Measurements from ENCODE around the gene TLE4. TPM values are rescaled to one million over a fixed set of nuclear protein-coding genes. Genes with fewer than 3 reads are reported as not detected.

TLE4 gene
- total and polyA plus RNA-seq, 10 of the 15 experiments (the other 5 are each of a cell fraction or from before 2014, with no cell fraction given), result 5.3 to 53.3 (median 23.3) TPM

DNA sequence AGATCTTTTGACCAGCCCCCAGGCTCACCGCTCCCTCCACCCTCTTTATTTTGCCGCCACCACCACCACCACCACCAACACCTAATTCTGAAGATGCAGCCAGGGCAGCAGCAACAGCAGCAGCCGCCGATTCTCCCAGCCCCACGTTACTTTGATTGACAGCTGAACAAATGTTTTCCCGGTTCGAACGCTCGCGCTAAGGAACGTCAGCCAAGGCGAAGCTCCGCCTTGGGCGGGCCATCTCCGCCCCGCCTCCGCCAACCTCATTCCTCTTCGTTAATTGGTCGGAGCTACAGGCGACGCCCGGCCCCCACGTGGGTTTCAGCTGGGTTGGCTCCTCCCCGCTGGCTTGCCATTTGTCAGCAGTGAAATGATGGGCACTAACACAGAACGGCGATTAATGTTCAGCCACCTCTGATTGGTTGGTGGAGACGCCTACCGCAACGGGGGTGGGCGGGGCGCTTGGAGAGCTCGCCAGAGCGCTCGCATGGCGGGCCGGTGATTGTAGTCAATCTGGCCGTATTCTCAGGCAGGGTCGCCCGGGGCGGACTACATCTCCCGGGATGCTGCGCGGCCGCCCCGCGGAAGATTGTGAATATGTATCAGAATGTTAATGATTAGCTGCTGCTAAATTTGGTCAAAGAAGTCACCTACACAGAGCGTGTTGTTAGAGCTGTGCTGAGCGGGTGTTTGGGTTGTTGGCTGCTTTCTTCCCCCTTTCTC lies at the start of gene TLE4 (continued):
- TF ChIP-seq EP300 (IDR thresholded peaks at IDR 0.05; ENCODE audit: borderline replicate concordance in 1 of 2, control insufficient read depth in 1 of 2, low read depth in 2 of 2, low read length in 2 of 2), result no peak
- TF ChIP-seq ZBED1 (IDR thresholded peaks at IDR 0.05; ENCODE audit: borderline replicate concordance), result no peak
- TF ChIP-seq SRF (IDR thresholded peaks at IDR 0.05; ENCODE audit: low read depth in 2 of 2, low read length in 2 of 2), result peak; percentile 82 to 97
- no peak for TF ChIP-seq FOXM1 (IDR thresholded peaks at IDR 0.05; ENCODE audit: low read depth, low read length)
- no peak for TF ChIP-seq NR2C1 (IDR thresholded peaks at IDR 0.05)
- TF ChIP-seq BHLHE40 (IDR thresholded peaks at IDR 0.05; ENCODE audit: borderline replicate concordance in 1 of 2, low read depth in 2 of 2, low read length in 1 of 2), result peak; percentile 20 to 46; a peak in 2 of 4 replicates
- no peak for TF ChIP-seq HDAC6 (IDR thresholded peaks at IDR 0.05; ENCODE audit: unreplicated experiment)
- TF ChIP-seq, protein P1, sequence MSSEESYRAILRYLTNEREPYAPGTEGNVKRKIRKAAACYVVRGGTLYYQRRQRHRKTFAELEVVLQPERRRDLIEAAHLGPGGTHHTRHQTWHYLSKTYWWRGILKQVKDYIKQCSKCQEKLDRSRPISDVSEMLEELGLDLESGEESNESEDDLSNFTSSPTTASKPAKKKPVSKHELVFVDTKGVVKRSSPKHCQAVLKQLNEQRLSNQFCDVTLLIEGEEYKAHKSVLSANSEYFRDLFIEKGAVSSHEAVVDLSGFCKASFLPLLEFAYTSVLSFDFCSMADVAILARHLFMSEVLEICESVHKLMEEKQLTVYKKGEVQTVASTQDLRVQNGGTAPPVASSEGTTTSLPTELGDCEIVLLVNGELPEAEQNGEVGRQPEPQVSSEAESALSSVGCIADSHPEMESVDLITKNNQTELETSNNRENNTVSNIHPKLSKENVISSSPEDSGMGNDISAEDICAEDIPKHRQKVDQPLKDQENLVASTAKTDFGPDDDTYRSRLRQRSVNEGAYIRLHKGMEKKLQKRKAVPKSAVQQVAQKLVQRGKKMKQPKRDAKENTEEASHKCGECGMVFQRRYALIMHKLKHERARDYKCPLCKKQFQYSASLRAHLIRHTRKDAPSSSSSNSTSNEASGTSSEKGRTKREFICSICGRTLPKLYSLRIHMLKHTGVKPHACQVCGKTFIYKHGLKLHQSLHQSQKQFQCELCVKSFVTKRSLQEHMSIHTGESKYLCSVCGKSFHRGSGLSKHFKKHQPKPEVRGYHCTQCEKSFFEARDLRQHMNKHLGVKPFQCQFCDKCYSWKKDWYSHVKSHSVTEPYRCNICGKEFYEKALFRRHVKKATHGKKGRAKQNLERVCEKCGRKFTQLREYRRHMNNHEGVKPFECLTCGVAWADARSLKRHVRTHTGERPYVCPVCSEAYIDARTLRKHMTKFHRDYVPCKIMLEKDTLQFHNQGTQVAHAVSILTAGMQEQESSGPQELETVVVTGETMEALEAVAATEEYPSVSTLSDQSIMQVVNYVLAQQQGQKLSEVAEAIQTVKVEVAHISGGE (CRISPR knock-in tag; IDR thresholded peaks at IDR 0.05), result no peak
- peak; percentile 92 for TF ChIP-seq SP1 (IDR thresholded peaks at IDR 0.05; ENCODE audit: low read depth, low read length)
- TF ChIP-seq KDM1A (IDR thresholded peaks at IDR 0.05; ENCODE audit: borderline replicate concordance), result no peak
- TF ChIP-seq SMC3 (IDR thresholded peaks at IDR 0.05; ENCODE audit: borderline replicate concordance, low read length), result no peak
- 0 out of 2 replicates have a peak, but pooled peaks have one; percentile 47 for TF ChIP-seq ATF7 (IDR thresholded peaks at IDR 0.05; ENCODE audit: low read depth)
- TF ChIP-seq, protein P2, sequence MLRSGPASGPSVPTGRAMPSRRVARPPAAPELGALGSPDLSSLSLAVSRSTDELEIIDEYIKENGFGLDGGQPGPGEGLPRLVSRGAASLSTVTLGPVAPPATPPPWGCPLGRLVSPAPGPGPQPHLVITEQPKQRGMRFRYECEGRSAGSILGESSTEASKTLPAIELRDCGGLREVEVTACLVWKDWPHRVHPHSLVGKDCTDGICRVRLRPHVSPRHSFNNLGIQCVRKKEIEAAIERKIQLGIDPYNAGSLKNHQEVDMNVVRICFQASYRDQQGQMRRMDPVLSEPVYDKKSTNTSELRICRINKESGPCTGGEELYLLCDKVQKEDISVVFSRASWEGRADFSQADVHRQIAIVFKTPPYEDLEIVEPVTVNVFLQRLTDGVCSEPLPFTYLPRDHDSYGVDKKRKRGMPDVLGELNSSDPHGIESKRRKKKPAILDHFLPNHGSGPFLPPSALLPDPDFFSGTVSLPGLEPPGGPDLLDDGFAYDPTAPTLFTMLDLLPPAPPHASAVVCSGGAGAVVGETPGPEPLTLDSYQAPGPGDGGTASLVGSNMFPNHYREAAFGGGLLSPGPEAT (IDR thresholded peaks at IDR 0.05; ENCODE audit: low read depth), result no peak
- TF ChIP-seq, protein P3, sequence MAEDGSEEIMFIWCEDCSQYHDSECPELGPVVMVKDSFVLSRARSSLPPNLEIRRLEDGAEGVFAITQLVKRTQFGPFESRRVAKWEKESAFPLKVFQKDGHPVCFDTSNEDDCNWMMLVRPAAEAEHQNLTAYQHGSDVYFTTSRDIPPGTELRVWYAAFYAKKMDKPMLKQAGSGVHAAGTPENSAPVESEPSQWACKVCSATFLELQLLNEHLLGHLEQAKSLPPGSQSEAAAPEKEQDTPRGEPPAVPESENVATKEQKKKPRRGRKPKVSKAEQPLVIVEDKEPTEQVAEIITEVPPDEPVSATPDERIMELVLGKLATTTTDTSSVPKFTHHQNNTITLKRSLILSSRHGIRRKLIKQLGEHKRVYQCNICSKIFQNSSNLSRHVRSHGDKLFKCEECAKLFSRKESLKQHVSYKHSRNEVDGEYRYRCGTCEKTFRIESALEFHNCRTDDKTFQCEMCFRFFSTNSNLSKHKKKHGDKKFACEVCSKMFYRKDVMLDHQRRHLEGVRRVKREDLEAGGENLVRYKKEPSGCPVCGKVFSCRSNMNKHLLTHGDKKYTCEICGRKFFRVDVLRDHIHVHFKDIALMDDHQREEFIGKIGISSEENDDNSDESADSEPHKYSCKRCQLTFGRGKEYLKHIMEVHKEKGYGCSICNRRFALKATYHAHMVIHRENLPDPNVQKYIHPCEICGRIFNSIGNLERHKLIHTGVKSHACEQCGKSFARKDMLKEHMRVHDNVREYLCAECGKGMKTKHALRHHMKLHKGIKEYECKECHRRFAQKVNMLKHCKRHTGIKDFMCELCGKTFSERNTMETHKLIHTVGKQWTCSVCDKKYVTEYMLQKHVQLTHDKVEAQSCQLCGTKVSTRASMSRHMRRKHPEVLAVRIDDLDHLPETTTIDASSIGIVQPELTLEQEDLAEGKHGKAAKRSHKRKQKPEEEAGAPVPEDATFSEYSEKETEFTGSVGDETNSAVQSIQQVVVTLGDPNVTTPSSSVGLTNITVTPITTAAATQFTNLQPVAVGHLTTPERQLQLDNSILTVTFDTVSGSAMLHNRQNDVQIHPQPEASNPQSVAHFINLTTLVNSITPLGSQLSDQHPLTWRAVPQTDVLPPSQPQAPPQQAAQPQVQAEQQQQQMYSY (CRISPR knock-in tag; IDR thresholded peaks at IDR 0.05), result no peak
- TF ChIP-seq, protein P4, sequence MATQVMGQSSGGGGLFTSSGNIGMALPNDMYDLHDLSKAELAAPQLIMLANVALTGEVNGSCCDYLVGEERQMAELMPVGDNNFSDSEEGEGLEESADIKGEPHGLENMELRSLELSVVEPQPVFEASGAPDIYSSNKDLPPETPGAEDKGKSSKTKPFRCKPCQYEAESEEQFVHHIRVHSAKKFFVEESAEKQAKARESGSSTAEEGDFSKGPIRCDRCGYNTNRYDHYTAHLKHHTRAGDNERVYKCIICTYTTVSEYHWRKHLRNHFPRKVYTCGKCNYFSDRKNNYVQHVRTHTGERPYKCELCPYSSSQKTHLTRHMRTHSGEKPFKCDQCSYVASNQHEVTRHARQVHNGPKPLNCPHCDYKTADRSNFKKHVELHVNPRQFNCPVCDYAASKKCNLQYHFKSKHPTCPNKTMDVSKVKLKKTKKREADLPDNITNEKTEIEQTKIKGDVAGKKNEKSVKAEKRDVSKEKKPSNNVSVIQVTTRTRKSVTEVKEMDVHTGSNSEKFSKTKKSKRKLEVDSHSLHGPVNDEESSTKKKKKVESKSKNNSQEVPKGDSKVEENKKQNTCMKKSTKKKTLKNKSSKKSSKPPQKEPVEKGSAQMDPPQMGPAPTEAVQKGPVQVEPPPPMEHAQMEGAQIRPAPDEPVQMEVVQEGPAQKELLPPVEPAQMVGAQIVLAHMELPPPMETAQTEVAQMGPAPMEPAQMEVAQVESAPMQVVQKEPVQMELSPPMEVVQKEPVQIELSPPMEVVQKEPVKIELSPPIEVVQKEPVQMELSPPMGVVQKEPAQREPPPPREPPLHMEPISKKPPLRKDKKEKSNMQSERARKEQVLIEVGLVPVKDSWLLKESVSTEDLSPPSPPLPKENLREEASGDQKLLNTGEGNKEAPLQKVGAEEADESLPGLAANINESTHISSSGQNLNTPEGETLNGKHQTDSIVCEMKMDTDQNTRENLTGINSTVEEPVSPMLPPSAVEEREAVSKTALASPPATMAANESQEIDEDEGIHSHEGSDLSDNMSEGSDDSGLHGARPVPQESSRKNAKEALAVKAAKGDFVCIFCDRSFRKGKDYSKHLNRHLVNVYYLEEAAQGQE (IDR thresholded peaks at IDR 0.05; ENCODE audit: low read depth, low read length), result no peak
- TF ChIP-seq PAX5 (IDR thresholded peaks at IDR 0.05; ENCODE audit: borderline replicate concordance, low read depth, low read length), result no peak; the same call in 1 of the 2 replicates
